IPS-15b (cell line): Measurements from ENCODE around the gene ITGB3BP.
"Not testable (repeated sequence)": the region's sequence is repeated elsewhere in the genome, so short reads cannot be mapped to it uniquely, and the experiment has no call there.

Source experiments
- H3K27me3 ChIP-seq: one replicate; pipeline ENCODE4 v1.6.1; 2013; ENCODE audit warnings: low read length; ENCODE audit not compliant: control insufficient read depth, insufficient read depth
- H3K36me3 ChIP-seq: one replicate; pipeline ENCODE4 v1.6.1; 2013; ENCODE audit warnings: low read length; ENCODE audit not compliant: control insufficient read depth, insufficient read depth
- H3K4me1 ChIP-seq: one replicate; pipeline ENCODE4 v1.6.1; 2013; ENCODE audit warnings: mild to moderate bottlenecking, low read length; ENCODE audit not compliant: control insufficient read depth, insufficient read depth
- H3K4me3 ChIP-seq: one replicate; pipeline ENCODE4 v1.5.1; 2013; ENCODE audit warnings: low read depth, low read length
- H3K9ac ChIP-seq: one replicate; pipeline ENCODE4 v1.6.1; 2013; ENCODE audit warnings: low read depth, mild to moderate bottlenecking, low read length
- H3K9me3 ChIP-seq: one replicate; pipeline ENCODE4 v1.6.1; 2013; ENCODE audit warnings: mild to moderate bottlenecking, low read length; ENCODE audit not compliant: control insufficient read depth, insufficient read depth

Gene ITGB3BP

DNA sequence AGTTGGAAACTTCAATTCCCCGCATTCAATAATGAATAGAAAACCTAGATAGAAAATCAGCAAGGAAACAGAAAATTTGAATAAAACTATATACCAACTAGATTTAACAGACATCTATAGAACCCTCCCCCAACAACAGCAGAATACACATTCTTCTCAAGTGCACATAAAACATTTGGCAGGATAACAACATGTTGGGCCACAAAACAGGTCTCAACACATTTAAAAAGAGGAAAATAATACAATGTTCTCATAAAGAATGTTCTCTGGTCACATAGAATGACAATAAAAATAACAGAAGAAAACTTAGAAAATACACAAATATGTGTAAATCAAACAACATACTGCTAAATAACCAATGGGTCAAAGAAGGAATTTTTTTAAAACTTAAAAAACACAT lies 24.9 kb downstream of the ITGB3BP start:
- Histone ChIP-seq H3K27me3 (no peaks in the 10 kb centered on the region), H3K9ac (no peak overlapping the region)

DNA sequence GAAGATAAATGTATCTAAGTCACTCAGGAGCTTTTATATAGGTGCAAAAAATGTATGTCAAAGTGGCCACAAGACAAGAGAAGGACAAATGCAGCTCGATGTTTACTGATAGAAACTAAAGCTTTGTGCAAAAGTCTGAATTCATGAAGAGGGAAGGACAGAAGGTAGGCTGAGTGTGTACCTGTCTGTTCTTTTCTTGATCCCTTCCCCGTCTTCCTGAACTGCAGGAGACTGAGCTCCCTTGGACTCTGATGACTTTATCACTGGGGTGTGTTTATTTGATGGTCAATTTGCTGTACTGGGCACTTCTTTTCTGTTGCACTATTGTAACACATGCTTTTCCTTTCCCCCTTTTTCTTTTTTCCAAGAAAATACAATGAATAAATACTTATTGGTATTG lies 25.4 kb downstream of the ITGB3BP start:
- H3K9ac ChIP-seq, result no peak overlapping the region
- no peaks in the 10 kb centered on the region for H3K27me3 ChIP-seq
- H3K4me1 ChIP-seq, result no peaks in the 10 kb centered on the region
- H3K9me3 ChIP-seq, result no peaks in the 10 kb centered on the region
- no peaks in the 10 kb centered on the region for H3K36me3 ChIP-seq
- no peak overlapping the region for H3K4me3 ChIP-seq

More for the DNA sequence above, 24.9 kb downstream of the ITGB3BP start:
- Histone ChIP-seq H3K9me3 (no peaks in the 10 kb centered on the region), H3K4me3 (no peak overlapping the region), H3K4me1 (no peaks in the 10 kb centered on the region), H3K36me3 (no peaks in the 10 kb centered on the region)

DNA sequence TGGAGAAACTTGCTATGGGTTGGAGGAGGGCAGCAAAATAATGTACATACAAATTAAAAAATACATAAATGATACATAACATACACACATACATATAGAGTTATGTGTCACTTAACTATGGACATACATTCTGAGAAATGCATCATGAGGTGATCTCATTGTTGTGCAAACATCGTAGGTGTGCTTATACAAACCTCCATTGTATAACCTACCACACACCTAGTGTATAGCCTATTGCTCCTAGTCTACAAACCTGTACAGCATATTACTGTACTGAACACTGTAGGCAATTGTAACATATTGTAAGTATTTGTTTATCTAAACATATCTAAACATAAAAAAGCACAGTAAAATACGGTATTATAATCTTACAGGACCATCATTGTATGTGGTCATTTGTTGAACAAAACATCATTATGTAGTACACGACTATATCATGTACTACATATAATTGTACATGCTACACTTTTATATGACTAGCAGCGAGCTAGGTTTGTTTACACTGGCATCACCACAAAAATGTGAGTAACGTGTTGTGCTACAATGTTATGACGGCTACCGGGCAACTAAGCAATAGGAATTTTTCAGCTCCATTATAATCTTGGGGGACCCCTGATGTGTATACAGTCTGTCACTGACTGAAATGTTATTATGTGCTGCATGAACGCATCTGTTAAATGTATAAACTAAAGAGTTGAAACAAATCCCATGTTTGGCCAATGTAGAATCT lies 35.5 kb downstream of the ITGB3BP start:
- Histone ChIP-seq H3K9me3 (no peaks in the 10 kb centered on the region), H3K4me1 (no peaks in the 10 kb centered on the region), H3K4me3 (no peak overlapping the region), H3K9ac (no peak overlapping the region), H3K36me3 (no peaks in the 10 kb centered on the region), H3K27me3 (no peaks in the 10 kb centered on the region)

DNA sequence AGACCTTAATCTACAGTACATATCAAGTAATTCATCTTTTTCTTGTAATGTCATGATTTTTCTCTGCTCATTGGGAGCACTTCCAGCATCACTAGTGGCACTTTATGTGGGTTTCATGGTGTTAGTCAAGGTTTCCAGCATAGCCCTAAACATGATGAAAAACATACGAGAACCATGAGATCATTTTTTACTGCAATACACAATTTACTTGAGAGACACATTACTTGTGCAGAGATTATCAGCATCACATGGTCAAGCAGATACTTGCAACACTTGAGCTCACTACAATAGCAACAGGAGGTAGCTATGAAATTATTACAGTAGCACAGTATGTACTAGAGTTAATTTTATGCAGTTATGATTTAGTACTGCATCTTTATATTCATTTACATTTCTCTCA lies 36.4 kb downstream of the ITGB3BP start:
- Histone ChIP-seq H3K36me3 (no peaks in the 10 kb centered on the region), H3K9ac (no peak overlapping the region), H3K27me3 (no peaks in the 10 kb centered on the region), H3K4me3 (no peak overlapping the region), H3K4me1 (no peaks in the 10 kb centered on the region), H3K9me3 (no peaks in the 10 kb centered on the region)

DNA sequence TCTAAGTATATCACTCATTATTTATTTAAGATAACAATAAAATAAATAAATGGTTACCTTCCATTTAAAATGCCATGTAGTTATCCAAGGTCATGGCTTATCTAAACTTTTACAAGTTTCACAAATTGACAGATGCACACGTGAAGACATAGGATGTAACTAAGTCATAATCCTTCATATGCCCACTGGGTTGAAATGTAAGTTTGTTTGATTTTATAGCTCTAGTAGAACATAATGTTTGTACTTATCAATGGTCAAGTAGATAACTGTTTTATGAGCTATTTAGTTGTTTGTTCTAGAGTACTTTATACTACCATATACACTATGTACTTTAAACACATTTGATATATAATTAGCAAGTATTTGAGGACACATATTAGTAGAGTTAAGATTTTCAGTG lies 43.0 kb downstream of the ITGB3BP start:
- Histone ChIP-seq H3K4me3 (no peak overlapping the region), H3K36me3 (no peaks in the 10 kb centered on the region), H3K9me3 (no peaks in the 10 kb centered on the region), H3K9ac (no peak overlapping the region), H3K4me1 (no peaks in the 10 kb centered on the region), H3K27me3 (no peaks in the 10 kb centered on the region)

DNA sequence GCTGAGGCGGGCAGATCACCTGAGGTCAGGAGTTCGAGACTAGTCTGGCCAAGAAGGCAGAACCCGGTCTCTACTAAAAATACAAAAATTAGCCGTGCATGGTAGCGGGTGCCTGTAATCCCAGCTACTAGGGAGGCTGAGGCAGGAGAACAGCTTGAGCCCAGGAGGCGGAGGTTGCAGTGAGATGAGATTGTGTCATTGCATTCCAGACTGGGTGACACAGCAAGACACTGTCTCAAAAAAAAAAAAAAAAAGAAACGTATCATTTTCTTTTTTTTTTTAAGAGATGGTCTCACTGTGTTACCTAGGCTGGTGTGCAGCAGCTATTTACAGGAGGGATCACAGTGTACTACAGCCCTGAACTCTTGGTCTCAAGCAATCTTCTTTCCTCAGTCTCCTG lies 47.3 kb downstream of the ITGB3BP start:
- Histone ChIP-seq H3K4me3 (no peak overlapping the region), H3K9me3 (no peaks in the 10 kb centered on the region), H3K36me3 (no peaks in the 10 kb centered on the region), H3K27me3 (no peaks in the 10 kb centered on the region), H3K9ac (no peak overlapping the region), H3K4me1 (no peaks in the 10 kb centered on the region)

DNA sequence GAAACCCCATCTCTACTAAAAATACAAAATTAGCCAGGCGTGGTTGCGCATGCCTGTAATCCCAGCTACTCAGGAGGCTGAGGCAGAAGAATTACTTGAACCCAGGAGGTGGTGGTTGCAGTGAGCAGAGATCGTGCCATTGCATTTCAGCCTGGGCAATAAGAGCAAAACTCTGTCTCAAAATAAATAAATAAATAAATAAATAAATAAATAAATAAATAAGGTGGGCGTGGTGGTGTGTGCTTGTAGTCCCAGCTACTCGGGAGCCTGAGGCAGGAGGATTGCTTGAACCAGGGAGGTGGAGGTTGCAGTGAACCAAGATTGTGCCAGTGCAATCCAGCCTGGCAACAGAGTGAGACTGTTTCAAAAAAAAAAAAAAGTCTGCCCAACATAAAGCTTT lies 54.3 kb downstream of the ITGB3BP start:
- H3K9me3 ChIP-seq, H3K27me3 ChIP-seq, H3K36me3 ChIP-seq, H3K4me1 ChIP-seq, H3K4me3 ChIP-seq, H3K9ac ChIP-seq: not testable (repeated sequence)

DNA sequence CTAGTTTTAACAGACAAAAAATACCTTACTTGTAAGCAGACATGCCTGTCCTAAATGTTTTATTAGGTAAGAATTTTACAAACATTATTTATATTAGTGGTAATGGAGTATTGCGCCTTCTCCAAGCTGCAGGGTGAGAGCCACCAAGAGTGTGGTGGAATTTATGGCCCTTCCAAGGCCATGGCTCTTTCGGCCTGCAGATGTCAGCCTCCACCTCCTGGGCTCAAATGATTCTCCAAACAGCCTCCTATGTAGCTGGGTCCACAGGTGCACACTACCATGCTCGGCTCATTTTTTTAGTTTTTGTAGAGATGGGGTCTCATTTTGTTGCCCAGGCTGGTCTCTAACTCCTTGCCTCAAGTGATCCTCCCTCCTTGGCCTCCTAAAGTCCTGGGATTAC lies 56.3 kb downstream of the ITGB3BP start:
- no peaks in the 10 kb centered on the region for H3K4me1 ChIP-seq
- peaks cover 3% of the 10 kb centered on the region for H3K36me3 ChIP-seq
- H3K27me3 ChIP-seq, result no peaks in the 10 kb centered on the region
- H3K9ac ChIP-seq, result no peak overlapping the region
- no peak overlapping the region for H3K4me3 ChIP-seq
- H3K9me3 ChIP-seq, result peaks cover 3% of the 10 kb centered on the region

DNA sequence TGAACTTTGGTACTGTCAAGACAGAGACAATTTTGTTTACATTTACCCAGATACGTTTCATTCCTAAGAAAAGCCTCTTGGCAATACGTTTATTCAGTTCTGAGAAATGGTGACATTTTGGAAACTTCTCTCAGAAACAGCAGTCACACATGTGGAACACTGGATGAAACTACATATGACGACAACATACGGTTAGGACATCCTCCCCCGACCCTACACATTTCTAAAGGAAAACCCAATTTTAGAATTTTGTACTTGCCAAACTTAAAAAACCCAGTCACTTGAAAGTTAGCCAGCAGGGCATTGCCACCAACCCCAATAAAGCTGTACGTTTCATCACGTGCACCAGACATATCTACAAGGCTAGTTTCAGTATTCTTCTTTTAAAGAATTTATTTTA lies 56.8 kb downstream of the ITGB3BP start:
- H3K4me3 ChIP-seq, result no peak overlapping the region
- H3K4me1 ChIP-seq, result no peaks in the 10 kb centered on the region
- peaks cover 3% of the 10 kb centered on the region for H3K9me3 ChIP-seq
- no peaks in the 10 kb centered on the region for H3K27me3 ChIP-seq
- H3K36me3 ChIP-seq, result peaks cover 3% of the 10 kb centered on the region
- H3K9ac ChIP-seq, result no peak overlapping the region

DNA sequence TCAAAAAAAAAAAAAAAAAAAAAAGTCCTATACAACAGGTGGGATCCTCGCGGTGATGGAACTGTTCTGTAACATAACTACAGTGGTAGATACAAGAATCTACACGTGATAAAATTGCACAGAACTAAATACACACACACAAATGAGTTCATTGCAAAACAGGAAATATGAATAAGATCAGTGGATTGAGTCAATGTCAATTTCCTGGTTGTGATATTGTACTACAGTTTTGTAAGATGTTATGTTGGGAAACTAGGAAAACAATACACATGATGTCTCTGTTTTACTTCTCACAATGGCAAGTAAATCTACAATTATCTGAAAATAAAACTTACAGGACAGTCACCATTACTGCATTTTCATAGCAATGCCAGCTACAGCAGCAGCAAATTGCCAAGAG lies 59.8 kb downstream of the ITGB3BP start:
- H3K9me3 ChIP-seq, result no peaks in the 10 kb centered on the region
- H3K4me1 ChIP-seq, result no peaks in the 10 kb centered on the region
- H3K36me3 ChIP-seq, result no peaks in the 10 kb centered on the region
- H3K27me3 ChIP-seq, result no peaks in the 10 kb centered on the region
- no peak overlapping the region for H3K4me3 ChIP-seq
- H3K9ac ChIP-seq, result no peak overlapping the region

DNA sequence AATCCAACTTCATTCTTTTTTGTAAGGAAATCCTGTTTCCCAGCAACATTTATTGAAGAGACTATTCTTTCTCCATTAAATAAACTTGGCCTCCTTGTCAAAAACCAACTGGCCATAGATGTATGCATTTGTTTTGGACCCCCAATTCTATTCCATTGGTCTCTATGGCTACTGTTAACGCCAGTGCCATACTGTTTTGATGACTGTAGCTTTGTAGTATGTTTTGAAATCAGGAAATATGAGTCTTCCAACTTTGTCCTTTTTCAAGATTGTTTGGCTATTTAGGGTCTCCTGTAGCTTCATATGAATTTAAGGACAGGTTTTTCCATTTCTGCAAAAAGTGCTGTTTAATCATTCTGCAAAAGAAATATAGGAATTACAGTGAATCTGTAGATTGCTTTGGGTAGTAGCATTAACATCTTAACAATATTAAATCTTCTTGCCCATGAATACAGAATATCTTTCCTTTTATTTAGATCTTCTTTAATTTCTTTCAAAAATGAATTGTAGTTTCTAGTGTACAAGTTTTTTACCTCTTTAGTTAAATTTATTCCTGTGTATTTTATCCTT lies 61.3 kb downstream of the ITGB3BP start:
- no peaks in the 10 kb centered on the region for H3K4me1 ChIP-seq
- H3K9ac ChIP-seq, result no peak overlapping the region
- H3K36me3 ChIP-seq, result no peaks in the 10 kb centered on the region
- H3K9me3 ChIP-seq, result no peaks in the 10 kb centered on the region
- H3K4me3 ChIP-seq, result no peak overlapping the region
- no peaks in the 10 kb centered on the region for H3K27me3 ChIP-seq

DNA sequence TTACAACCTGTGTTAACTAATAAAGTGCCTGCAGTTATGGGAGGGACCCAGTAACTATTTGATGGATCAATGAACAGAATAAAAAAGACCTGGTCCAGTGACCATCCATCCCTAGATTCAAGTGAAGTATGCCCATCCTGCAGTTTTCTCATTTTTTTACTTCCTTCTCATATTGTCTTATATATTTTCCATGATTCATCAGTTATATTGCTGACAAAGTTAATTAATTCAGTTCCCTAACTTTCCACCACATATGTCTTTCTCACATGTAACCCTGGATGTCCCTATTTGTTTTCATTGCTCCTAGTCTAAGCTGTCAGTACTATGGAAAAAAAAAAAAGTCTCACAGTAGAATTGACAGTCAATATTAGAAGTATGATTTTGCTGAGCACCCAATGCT lies 64.3 kb downstream of the ITGB3BP start:
- no peak overlapping the region for H3K9ac ChIP-seq
- H3K4me1 ChIP-seq, result no peaks in the 10 kb centered on the region
- H3K4me3 ChIP-seq, result no peak overlapping the region
- no peaks in the 10 kb centered on the region for H3K27me3 ChIP-seq
- no peaks in the 10 kb centered on the region for H3K36me3 ChIP-seq
- H3K9me3 ChIP-seq, result no peaks in the 10 kb centered on the region
